ENCODE measurements around the gene LARP6.

GRCh38 chr15:70791259-70791658 lies 62.7 kb downstream of the LARP6 start:
- TF ChIP-seq EZH2 (IDR thresholded peaks at IDR 0.05; ENCODE audit: borderline replicate concordance, insufficient read depth, low read depth, low read length, poor library complexity, severe bottlenecking): no peak
- no peak for TF ChIP-seq CTCF (IDR thresholded peaks at IDR 0.05)
